Stimulated activated CD8-positive, alpha-beta memory T cell treated with anti-CD3 and anti-CD28 coated beads, Interleukin-2, amount 100 ng/mL, for 48 hours (primary cell): ENCODE measurements around the gene ZBTB24.
A peak's percentile ranks its signal among the peaks of the same experiment; 100 is the strongest.
"Not testable (repeated sequence)": the region's sequence is repeated elsewhere in the genome, so short reads cannot be mapped to it uniquely, and the experiment has no call there.

Source experiments
- DNase-seq, 2 donors: peaks; one replicate each; pipeline ENCODE4 v3.0.0-alpha.2; 2020; ENCODE audit warnings: low read depth in 2 of 2

Gene ZBTB24

DNA sequence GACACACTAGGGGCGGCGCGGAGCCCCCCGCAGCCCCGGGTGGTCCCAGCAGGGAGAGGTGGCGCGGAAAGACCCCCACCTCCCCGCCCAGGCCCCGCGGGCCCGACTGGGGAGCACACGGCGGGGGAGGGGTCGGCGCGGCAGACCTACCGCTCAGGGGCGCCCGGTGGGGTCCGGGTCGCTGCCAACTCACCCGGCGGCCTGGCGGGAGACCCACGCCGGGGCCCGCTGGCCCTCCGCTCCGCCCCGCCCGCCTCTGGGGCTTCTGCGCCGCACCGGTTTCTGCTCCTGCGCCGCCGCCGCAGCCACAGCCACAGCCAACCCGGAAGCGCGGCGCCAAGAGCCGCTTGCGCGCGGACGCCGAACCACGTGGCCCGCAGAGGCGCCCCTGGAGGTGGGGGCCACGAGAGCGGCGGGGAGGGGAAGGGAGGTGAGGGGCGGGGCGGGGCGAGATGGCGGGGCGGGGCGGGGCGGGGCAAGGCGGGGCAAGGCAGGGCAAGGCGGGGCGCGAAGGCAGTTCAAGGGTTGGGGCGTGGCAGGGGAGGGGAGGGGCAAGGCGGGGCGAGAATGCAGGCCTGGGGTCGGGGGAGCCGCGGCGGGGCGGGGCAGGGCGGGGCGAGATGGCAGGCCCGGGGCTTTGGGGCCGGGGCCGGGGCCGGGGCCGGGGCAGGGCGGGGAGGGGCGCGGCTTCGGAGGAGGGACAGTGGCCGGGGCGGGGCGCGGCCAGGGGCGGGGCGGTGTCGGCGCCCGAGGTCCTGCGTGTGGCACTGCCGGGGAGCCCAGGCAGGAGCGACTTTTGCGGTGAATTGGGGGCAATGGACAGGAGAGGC is at the start of gene ZBTB24:
TSS of gene ZBTB24 (minus strand) at position 315 of the 830 bp plus-strand sequence. CDS start 1,193 bp downstream, outside the sequence.
- DNase-seq = peak; percentile 85 to 86

DNA sequence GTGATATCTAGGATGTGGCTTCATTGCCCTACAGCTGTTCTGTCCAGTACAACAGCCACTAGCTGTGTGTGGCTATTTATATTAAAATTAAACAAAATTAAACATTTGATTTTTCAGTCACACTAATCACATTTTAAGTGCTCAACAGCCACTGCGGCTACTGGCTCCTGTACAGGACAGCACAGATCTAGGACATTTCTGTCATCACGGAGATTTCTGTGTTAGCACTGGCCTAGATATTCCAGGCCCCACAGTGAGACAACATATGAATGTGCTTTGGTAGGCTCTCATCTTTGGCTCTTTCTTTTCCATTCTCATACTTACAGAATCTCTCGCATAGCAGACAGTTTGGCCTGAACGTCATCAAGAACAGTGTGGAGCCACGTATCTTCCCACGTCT is 48.4 kb upstream of the ZBTB24 start:
- no peak for DNase-seq

GRCh38 chr6:109527989-109528388 is 45.0 kb upstream of the ZBTB24 start:
- DNase-seq = no peak

GRCh38 chr6:109526905-109527628 is 44.0 kb upstream of the ZBTB24 start:
- peak; percentile 6 to 20 for DNase-seq

DNA sequence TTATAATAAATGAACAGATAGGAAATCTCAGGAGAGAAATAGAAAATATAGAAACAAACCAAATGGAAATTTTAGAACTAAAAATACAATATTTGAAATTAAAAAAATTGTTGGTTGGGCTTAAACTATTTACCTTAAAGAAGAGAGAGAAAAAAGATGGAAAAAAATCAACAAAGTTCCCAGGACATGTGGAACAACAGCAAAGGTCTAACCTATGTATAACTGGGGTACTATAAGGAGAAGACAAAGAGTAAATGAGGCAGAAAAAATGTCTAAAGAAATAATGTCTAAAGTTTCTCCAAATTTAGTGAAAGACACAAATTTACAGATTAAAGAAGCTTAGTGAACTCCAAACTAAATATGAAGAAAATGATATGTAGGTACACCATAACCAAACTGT is 41.1 kb upstream of the ZBTB24 start:
- DNase-seq = no peak

DNA sequence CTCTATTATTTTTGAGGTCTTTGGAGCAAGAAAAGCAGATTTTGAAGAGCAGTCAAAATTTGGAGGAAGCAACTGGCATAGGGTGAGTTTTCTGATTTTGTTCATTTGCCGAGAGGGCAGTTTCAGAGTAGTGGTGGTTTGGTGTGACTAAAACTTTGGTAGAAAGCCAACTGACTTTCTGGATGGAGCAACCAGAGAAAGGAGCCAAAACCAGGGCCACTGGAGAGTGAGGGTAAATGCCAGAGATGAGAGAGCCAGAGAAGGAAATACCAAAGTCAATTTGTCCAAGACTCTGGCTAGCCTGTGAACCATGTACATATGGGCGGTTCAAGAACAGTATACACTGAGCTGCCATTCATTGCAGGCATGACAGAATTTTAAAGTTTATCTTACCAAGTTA is 40.5 kb upstream of the ZBTB24 start:
- no peak for DNase-seq

- DNase-seq = no peak
These were observed 38.1 kb upstream of the ZBTB24 start for GRCh38 chr6:109521080-109521479.

DNA sequence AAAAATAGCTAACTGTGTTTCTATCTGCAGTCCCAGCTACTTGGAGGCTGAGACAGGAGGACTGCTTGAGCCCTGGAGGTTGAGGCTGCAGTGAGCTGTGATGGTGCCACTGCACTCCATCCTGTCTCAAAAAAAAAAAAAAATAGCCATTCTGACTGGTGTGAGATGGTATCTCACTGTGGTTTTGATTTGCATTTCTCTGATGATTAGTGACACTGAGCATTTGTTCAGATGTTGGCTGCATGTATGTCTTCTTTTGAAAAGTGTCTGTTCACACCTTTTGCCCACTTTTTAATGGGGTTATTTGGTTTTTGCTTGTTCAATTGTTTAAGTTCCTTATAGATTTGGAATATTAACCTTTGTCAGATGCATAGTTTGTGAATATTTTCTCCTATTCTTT is 36.6 kb upstream of the ZBTB24 start:
- DNase-seq = not testable (repeated sequence)

GRCh38 chr6:109516929-109517328 is 33.9 kb upstream of the ZBTB24 start:
- no peak for DNase-seq

GRCh38 chr6:109515781-109516409 is 32.9 kb upstream of the ZBTB24 start:
- DNase-seq = no peak

DNA sequence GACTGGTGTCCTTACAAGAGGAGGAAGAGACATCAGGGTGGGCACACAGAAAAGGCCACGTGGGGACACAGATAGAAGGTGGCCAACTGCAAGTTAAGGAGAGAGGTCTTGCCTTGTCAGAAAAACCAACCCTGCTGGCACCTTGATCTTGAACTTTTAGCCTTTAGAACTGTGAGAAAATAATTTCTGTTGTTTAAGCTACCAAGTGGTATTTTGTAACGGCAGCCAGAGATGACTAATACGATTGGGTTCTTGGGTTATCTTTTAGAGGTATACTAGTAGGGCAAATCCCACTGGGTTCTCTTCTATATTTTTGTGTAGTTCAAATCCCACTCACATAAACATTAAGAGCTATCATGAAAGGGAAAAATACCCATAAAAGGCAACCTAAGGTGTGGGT is 31.9 kb upstream of the ZBTB24 start:
- no peak for DNase-seq

- no peak for DNase-seq
These were observed 30.6 kb upstream of the ZBTB24 start for GRCh38 chr6:109513571-109514071.

DNA sequence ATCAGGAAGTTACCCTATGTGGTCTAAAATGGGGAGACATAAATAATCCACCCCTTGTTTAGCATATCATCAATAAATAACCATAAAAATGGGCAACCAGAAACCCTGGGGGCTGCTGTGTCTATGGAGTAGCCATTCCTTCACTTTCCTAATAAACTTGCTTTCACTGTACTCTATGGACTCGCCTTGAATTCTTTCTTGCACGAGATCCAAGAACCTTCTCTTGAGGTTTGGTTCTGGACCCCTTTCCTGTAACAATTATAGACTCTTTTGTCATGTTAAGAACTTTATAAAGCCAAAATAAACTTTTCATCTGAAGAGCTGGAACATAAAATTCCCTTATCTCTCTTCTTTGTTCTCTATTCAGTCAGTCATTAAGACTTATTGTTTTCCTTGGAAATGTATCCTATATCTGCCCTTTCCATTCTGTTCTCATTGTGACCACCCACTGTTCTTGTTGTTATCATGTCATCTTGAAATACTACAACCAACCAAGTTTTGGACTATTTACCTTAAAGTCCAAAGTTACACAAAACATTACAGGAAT is 29.3 kb upstream of the ZBTB24 start:
- DNase-seq = no peak

DNA sequence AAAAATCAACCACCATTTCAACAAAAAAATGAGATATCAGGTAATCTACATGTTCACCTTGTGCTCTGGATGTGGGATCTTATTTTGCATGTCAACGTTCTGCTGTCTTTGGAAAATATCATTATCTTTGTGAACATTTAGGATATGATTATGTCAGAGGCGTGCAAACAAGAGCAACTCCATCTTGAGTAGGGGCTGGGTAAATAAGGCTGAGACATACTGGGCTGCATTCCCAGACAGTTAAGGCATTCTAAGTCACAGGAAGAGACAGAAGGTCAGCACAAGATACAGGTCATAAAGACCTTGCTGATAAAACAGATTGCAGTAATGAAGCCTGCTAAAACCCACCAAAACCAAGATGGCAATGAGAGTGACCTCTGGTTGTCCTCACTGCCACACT is 28.8 kb upstream of the ZBTB24 start:
- no peak for DNase-seq

DNA sequence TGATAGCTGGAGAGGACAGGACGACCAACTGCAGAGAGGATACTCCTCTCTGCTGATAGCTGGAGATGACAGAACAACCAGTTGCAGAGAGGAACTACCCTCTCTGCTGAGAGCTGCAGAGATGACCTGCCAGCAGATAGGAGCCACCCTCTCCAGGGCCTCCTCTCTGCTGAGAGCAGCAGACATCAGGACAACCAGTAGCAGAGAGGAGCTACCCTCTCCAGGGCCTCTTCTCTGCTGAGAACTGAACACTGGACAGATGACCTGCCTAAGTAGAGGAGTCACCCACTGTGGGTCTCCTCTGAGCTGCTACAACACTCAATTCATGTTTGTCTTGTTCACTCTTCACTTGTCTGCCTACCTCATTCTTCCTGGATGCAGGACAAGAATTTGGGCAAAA is 27.3 kb upstream of the ZBTB24 start:
- no peak for DNase-seq

GRCh38 chr6:109508166-109508860 is 25.3 kb upstream of the ZBTB24 start:
- no peak for DNase-seq

- no peak for DNase-seq
These were observed 24.6 kb upstream of the ZBTB24 start for GRCh38 chr6:109507490-109508072.

- DNase-seq = no peak
These were observed 23.8 kb upstream of the ZBTB24 start for GRCh38 chr6:109506841-109507240.

DNA sequence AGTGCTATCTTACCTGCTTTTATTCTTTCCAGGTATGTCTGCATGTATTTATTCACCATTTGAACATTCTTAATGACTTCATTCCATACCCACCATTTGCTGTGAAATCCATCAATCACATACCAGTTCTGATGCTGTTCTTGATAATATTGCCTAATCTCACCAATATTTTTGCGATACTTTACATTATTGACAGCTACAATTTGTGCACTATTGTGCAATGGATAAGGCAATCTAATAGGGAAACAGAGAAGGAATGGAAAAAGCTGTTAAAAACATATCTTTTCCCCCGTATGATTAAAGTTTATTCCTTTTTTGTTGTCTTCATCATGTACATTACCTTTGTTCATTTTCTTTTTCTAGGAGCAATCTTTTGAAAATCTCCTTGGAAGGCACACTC is 23.3 kb upstream of the ZBTB24 start:
- DNase-seq = no peak

DNA sequence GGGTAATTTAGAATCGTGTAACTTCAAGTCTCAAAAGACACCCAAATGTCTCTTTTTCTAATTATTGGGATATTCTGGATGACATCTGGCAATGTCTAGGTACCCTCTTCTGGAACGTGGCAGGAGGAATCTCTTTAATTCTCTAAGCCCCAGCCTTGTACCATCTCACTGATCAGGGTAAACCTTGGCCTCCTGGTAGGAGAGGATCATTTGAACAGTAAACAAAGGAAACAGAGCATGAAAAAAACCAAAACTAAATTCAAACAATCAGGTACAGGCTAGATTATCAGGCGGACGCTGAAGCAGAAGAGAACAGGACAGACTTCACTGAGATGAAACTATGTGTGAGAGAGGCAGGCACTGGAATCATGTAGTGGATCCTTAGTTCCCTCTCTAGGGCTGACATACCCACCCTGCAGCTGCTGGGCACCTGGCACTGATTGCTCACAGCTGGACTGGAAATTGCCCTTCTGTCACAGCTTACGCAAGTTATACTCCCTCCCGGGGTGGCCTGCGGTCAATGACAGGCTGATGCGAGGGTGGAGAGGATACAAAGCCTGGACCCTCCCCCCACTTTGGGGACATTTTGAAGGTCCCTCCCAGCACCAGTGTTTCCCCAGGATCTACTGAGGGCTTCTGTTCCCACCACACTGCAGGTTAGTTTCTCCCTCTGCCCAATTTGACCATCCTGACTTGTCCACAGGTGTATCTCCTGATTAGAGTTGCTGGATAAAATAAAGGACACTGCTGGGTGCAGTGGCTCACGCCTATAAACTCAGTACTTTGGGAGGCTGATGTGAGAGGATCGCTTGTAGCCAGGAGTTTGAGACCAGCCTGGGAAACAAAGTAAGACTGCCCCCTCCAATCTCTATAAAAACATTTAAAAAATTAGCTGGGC is 20.6 kb upstream of the ZBTB24 start:
- DNase-seq = no peak
